Loucy (cell line): ENCODE measurements around the gene ADIRF.

ENCODE experiments used
- CTCF ChIP-seq: fragments of 200-600 bp; sonication (generic); conservative IDR thresholded peaks from 2 replicates; pipeline ENCODE4 v1.5.1; 2014; ENCODE audit warnings: mild to moderate bottlenecking, antibody characterized with exemption, low read length
- EZH2phosphoT487 ChIP-seq: fragments of 200-600 bp; IDR thresholded peaks from 2 replicates; pipeline ENCODE4 v1.6.1; 2018; ENCODE audit warnings: antibody characterized with exemption, mild to moderate bottlenecking, moderate library complexity, borderline replicate concordance

- TF ChIP-seq CTCF (no peak), EZH2phosphoT487 (no peak)
Observed at GRCh38 chr10:86959737-86960002, 8.6 kb upstream of the ADIRF start.
